Cardiac muscle cell (in vitro differentiated cells and primary cell): Measurements from ENCODE around the gene CACNA1C. TPM values are rescaled to one million over a fixed set of nuclear protein-coding genes. Genes with fewer than 3 reads are reported as not detected.

ENCODE experiments used
- DNase-seq, 2 donors: peaks; one replicate each; pipeline versions ENCODE4 v3.0.0 to v3.0.0-alpha.2; 2010 to 2017; ENCODE audit warnings: low read depth in 1 of 2, low spot score in 1 of 2
- H3K27ac ChIP-seq: fragments of 200-600 bp; sonication (generic); 2 replicates; pipeline ENCODE4 v1.5.1; 2016
- H3K27me3 ChIP-seq: fragments of 200-600 bp; sonication (generic); 2 replicates; pipeline ENCODE4 v1.6.0; 2016; ENCODE audit warnings: control low read depth
- H3K36me3 ChIP-seq: fragments of 200-600 bp; sonication (generic); 2 replicates; pipeline ENCODE4 v1.5.1; 2016; ENCODE audit warnings: control low read depth
- H3K4me1 ChIP-seq: fragments of 200-600 bp; sonication (generic); 2 replicates; pipeline ENCODE4 v1.8.1; 2017; ENCODE audit warnings: low read depth, mild to moderate bottlenecking, mixed run types
- H3K4me3 ChIP-seq: fragments of 200-600 bp; sonication (generic); 2 replicates; pipeline ENCODE4 v1.5.1; 2016; ENCODE audit warnings: mild to moderate bottlenecking
- H3K9me3 ChIP-seq: fragments of 200-600 bp; sonication (generic); 2 replicates; pipeline ENCODE4 v1.5.1; 2017; ENCODE audit warnings: low read depth, mild to moderate bottlenecking, control low read depth
- polyA plus RNA-seq: library from polyadenylated mRNA; unstranded; fragments of >200 nt; fragmentation: Nextera tagmentation; extraction: Ambion mirVana; gene quantifications from 2 replicates; pipeline ENCODE4 v1.2.1, GENCODE V29; 2016
- total RNA-seq: library from RNA; depleted of rRNA; stranded (reverse); fragments of >200 nt; gene quantifications from 2 replicates; pipeline ENCODE4 v1.2.3, GENCODE V29; 2016
- TF ChIP-seq, protein P1 (sequence below): IDR thresholded peaks from 2 replicates; pipeline ENCODE4 v1.5.1; 2012; ENCODE audit warnings: low read depth, mild to moderate bottlenecking, low read length

The CACNA1C gene
- total and polyA plus RNA-seq, 2 experiments from 2014 or later = 40.8 to 77.8 TPM

DNA sequence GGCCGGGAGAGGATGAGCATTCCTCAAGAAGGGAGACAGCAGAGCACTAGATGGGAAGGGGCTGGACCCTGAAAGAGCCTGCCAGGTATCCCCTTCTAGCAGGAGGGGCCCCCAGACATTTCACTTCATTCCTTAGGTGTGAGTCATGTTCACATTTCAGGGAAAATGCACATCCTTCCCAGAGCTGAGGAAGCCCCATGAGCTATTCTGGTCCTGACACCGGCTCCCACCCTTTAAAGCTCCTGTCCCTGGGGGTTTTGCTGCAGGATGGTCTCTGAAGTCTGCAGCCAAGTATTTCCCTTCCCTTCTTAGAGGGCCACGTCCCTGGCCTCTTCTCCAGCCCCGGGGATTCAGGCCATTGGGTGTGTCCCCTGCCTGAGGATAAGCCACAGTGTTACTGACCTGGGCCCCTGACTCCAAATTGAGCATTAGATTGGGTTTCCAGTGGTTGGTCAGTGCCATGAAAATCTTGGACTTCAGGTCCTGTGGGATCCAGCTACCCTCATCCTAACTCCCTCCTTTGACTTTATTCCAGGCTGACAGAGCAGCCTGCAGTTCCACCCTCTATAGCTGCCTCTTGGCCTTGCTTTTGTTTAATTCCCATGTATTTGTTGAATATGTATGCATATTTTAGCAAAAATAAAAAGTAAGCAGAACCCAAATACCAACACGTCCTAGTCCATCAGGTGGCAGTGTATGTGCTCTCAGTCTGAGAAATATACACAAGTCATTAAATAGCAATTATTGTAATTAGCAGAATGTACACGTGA is 267.1 kb downstream of the CACNA1C start:
- Histone ChIP-seq H3K9me3 (no peaks in the 10 kb centered on the region), H3K27ac (peak overlapping the region; percentile 42), H3K4me3 (no peak overlapping the region), H3K27me3 (no peaks in the 10 kb centered on the region), H3K36me3 (no peaks in the 10 kb centered on the region), H3K4me1 (peaks cover 28% of the 10 kb centered on the region)
- peak in 1 of 2 donors; percentile 47 for DNase-seq
- TF ChIP-seq, protein P1, sequence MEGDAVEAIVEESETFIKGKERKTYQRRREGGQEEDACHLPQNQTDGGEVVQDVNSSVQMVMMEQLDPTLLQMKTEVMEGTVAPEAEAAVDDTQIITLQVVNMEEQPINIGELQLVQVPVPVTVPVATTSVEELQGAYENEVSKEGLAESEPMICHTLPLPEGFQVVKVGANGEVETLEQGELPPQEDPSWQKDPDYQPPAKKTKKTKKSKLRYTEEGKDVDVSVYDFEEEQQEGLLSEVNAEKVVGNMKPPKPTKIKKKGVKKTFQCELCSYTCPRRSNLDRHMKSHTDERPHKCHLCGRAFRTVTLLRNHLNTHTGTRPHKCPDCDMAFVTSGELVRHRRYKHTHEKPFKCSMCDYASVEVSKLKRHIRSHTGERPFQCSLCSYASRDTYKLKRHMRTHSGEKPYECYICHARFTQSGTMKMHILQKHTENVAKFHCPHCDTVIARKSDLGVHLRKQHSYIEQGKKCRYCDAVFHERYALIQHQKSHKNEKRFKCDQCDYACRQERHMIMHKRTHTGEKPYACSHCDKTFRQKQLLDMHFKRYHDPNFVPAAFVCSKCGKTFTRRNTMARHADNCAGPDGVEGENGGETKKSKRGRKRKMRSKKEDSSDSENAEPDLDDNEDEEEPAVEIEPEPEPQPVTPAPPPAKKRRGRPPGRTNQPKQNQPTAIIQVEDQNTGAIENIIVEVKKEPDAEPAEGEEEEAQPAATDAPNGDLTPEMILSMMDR = no peak

DNA sequence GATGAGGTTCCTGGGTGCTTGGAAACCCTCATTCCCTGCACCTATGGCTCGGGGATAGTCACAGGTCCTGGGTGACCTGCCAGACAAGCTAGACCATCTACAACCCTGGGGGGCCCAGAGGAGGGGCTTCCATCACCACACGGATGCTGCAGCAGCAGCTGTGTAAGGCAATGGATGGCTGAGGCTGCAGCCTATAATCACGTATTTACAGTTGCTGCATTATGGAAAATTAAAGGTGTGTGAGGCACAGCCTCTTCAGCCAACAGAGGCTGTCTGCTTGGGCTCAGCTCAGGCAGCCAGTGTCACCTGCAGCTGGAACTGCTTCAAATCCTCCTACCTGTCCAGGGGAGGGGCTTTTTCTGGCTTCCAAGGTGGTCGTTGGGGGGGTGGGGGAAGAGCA is 268.1 kb downstream of the CACNA1C start:
- H3K27ac ChIP-seq = no peak overlapping the region
- DNase-seq = no peak
- H3K4me1 ChIP-seq = peaks cover 32% of the 10 kb centered on the region
- no peak overlapping the region for H3K4me3 ChIP-seq
- no peaks in the 10 kb centered on the region for H3K36me3 ChIP-seq
- H3K27me3 ChIP-seq = no peaks in the 10 kb centered on the region
- TF ChIP-seq, protein P1 = no peak
- no peaks in the 10 kb centered on the region for H3K9me3 ChIP-seq

DNA sequence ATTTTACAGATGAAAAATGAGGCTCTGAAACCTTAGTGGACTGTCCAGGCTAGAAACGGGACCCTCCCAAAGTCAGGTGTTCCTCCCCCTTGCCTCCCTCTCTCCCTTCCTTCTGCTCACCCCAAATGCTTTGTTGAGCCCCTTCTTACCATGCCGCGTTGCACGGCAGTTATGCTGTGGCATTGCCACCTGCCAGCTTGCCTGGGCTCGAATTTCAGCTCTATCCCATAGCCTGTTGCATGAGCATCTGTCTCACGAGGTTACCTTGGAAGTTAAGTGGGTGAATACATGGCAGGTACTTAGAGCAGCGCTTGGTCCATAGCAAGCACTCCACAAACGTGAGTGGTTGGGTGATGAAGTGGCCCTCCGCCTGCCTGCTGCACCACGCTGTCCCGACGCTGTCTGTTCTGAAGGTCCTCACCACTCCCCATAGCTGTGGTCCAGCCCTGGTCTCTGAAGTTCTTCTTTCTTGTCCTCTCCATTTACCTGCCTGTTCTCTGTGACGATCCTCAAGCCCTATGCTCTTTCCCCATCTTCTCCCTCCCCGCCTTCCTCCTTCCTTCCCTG is 269.9 kb downstream of the CACNA1C start:
- TF ChIP-seq, protein P1 = no peak
- peak overlapping the region; percentile 42 for H3K27ac ChIP-seq
- peak in 1 of 2 donors; percentile 69 for DNase-seq

DNA sequence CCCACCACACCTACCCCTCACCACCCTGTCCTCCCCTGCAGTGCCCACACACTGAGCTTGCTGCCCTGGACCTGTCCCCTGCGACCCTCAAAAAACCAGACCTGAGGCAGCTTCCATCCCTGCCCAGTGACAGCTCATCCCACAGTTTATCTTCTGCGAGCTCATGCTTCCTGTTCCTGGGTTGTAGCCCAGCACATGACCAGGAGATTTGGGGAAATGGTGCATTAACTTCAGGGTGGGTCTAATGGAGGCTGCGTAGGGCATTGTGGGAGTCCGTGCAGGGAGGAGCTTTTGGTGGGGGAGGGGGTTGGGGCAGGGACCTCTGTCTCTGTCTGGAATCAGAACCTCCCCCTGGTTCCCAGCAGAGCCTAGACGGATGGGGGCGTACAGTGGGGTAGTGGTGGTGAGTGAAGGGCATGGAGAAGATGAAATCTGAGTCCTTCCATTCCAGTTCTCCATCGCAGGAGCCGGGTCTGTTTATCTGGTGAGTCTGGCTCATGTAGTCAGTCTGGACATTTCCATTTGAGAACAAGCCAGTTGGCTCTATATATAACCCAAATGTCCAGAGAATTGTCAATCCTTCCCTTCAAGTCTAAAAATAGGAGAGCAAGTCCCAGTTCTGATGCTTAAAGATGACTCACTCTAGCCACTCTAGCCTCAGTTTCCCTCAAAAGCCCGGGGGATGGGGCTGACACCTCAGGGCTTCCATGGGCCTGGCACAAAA is 270.9 kb downstream of the CACNA1C start:
- DNase-seq = peak; percentile 33 to 42
- TF ChIP-seq, protein P1 = no peak
- H3K27me3 ChIP-seq = no peaks in the 10 kb centered on the region

More for the DNA sequence above, 269.9 kb downstream of the CACNA1C start:
- H3K36me3 ChIP-seq = no peaks in the 10 kb centered on the region
- peaks cover 43% of the 10 kb centered on the region for H3K4me1 ChIP-seq
- H3K9me3 ChIP-seq = no peaks in the 10 kb centered on the region
- no peaks in the 10 kb centered on the region for H3K27me3 ChIP-seq
- no peak overlapping the region for H3K4me3 ChIP-seq

DNA sequence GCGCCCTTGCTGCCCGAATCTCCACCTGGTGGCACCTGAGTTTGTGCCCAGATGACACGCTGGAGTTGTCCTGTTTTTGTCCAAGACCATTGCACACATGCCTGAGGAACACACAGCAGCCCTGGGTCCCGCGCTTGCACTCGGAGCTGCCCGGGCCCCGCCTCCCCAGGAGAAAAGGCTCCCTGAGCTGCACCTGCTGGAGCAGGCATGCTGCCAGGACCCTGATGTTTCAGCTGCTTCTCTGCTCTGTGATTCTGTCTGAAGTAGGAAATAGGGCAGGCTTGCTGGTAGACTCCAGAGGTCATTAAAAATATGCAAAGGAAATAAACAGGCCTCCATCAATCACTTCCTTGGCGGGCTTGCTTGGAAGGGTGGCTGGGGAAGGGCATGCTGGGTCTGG is 271.6 kb downstream of the CACNA1C start:
- TF ChIP-seq, protein P1 = no peak
- DNase-seq = no peak
- Histone ChIP-seq H3K27ac (peak overlapping the region; percentile 42), H3K36me3 (no peaks in the 10 kb centered on the region), H3K27me3 (no peaks in the 10 kb centered on the region), H3K4me1 (peaks cover 39% of the 10 kb centered on the region), H3K4me3 (no peak overlapping the region), H3K9me3 (no peaks in the 10 kb centered on the region)

More for the DNA sequence above, 270.9 kb downstream of the CACNA1C start:
- Histone ChIP-seq H3K27ac (peak overlapping the region; percentile 42), H3K9me3 (no peaks in the 10 kb centered on the region), H3K4me1 (peaks cover 39% of the 10 kb centered on the region), H3K4me3 (no peak overlapping the region), H3K36me3 (no peaks in the 10 kb centered on the region)
